Prostate gland (tissue), 2 donors: ENCODE data around the gene TTC23. TPM values are rescaled to one million over a fixed set of nuclear protein-coding genes. Genes with fewer than 3 reads are reported as not detected.

Experiments used
- DNase-seq: peaks from one replicate; pipeline ENCODE4 v3.0.0-alpha.2; 2019; ENCODE audit warnings: low spot score
- H3K27ac ChIP-seq, 2 donors: fragments of 200-600 bp; sonication (generic); 2 replicates each; pipeline ENCODE4 v1.5.1; 2017 to 2019
- H3K27me3 ChIP-seq: fragments of 200-600 bp; sonication (generic); replicated peaks from 2 replicates; pipeline ENCODE4 v1.5.1; 2019; ENCODE audit not compliant: insufficient read depth
- H3K36me3 ChIP-seq, 2 donors: fragments of 200-600 bp; sonication (generic); 1 replicate in 1 of 2; 2 replicates in 1 of 2; pipeline versions ENCODE4 v1.5.1 to v1.8.1; 2017 to 2019
- H3K4me1 ChIP-seq: fragments of 200-600 bp; sonication (generic); replicated peaks from 2 replicates; pipeline ENCODE4 v1.5.1; 2019
- H3K4me3 ChIP-seq, 2 donors: fragments of 200-600 bp; sonication (generic); 2 replicates each; pipeline ENCODE4 v1.5.1; 2017 to 2019
- H3K9me3 ChIP-seq: fragments of 200-600 bp; sonication (generic); 2 replicates; pipeline ENCODE4 v1.5.1; 2017
- POLR2A ChIP-seq: fragments of 450-650 bp; IDR thresholded peaks from one replicate; pipeline ENCODE4 v1.6.1; 2016; ENCODE audit warnings: antibody characterized with exemption, mild to moderate bottlenecking
- POLR2AphosphoS5 ChIP-seq: sonication (generic); formaldehyde crosslinking; IDR thresholded peaks from one replicate; pipeline ENCODE4 v1.6.1; 2017; ENCODE audit warnings: antibody characterized with exemption
- WGBS: methylation state at CpG from one replicate; pipeline ENCODE4 v1.1.5; 2018; 5-methylcytosine and 5-hydroxymethylcytosine counted together
- intact Hi-C: fragments of 100-400 bp; cut with DNase I; formaldehyde crosslinking; loops from one replicate; pipeline ENCODE4 v1.14.2; 2022
- total RNA-seq, 2 donors: library from RNA; depleted of rRNA; stranded (reverse); fragments of >200 nt; gene quantifications; one replicate each; pipeline ENCODE4 v1.1.0, GENCODE V29; 2016
- TF ChIP-seq, protein P1 (sequence below), 4 experiments: fragments of 200-600 bp in 2 of 4; fragments of 450-650 bp in 2 of 4; sonication (generic) in 2 of 4; IDR thresholded peaks; 1 replicate in 3 of 4; 2 replicates in 1 of 4; pipeline ENCODE4 v1.5.1; 2016 to 2019; ENCODE audit warnings: antibody characterized with exemption in 4 of 4, mild to moderate bottlenecking in 2 of 4, moderate library complexity in 2 of 4

The TTC23 gene
- total RNA-seq, 2 donors from 2014 or later = 18.1 to 39.5 TPM

DNA sequence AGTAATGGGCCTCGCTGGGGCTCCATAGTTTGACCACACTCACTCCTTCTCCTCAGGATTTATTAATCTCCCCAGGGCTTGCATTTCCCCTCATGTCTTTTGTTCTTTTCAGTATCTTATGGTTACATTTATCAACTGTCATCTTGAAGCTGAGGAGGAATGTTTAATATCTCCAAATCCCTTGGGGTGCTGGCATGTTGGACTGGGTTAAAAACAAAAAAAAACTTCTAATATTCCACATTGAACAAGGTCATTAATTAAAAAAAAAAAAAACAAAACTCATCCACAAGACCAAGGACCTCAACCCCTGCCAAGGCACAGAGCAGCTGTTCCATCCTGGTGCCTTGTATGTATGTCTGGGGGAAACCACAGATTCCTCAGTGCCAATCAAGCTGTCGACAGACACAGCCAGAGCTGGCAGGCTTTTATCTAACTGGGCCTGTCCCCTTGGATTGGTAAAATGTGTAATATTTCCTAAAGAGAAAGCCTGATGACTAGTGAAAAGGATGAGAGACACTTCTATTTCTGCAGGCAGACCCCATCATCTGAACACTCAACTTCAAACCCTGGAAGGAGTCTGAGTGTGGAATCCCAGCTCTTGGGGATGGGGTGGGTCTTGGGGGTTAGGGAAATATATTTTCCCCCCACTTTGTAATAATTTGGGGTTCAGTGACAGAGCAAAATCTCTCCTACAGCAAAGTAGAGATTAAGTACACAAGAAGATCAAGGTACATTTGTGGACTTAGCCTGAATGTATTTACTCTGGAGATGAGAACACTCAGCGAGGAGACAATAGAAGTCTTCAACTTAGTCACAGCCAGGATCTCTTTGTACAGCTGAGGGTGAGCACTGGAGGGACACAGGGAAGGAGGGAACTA is 69.1 kb downstream of the TTC23 start:
- 60% methylated on average over 3 of the region's 3 CpGs for WGBS
- H3K9me3 ChIP-seq = no peaks in the 10 kb centered on the region
- H3K27me3 ChIP-seq = no peaks in the 10 kb centered on the region
- no peaks in the 10 kb centered on the region for H3K4me1 ChIP-seq
- TF ChIP-seq POLR2A (no peak), POLR2AphosphoS5 (no peak)
- TF ChIP-seq, protein P1, sequence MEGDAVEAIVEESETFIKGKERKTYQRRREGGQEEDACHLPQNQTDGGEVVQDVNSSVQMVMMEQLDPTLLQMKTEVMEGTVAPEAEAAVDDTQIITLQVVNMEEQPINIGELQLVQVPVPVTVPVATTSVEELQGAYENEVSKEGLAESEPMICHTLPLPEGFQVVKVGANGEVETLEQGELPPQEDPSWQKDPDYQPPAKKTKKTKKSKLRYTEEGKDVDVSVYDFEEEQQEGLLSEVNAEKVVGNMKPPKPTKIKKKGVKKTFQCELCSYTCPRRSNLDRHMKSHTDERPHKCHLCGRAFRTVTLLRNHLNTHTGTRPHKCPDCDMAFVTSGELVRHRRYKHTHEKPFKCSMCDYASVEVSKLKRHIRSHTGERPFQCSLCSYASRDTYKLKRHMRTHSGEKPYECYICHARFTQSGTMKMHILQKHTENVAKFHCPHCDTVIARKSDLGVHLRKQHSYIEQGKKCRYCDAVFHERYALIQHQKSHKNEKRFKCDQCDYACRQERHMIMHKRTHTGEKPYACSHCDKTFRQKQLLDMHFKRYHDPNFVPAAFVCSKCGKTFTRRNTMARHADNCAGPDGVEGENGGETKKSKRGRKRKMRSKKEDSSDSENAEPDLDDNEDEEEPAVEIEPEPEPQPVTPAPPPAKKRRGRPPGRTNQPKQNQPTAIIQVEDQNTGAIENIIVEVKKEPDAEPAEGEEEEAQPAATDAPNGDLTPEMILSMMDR (IDR thresholded peaks at IDR 0.05) = no peak
- H3K27ac ChIP-seq = peak overlapping the region; percentile 54 to 60
- no peak overlapping the region for H3K4me3 ChIP-seq
- DNase-seq = no peak
- intact Hi-C loops = no loop called here
- H3K36me3 ChIP-seq = no peaks in the 10 kb centered on the region

DNA sequence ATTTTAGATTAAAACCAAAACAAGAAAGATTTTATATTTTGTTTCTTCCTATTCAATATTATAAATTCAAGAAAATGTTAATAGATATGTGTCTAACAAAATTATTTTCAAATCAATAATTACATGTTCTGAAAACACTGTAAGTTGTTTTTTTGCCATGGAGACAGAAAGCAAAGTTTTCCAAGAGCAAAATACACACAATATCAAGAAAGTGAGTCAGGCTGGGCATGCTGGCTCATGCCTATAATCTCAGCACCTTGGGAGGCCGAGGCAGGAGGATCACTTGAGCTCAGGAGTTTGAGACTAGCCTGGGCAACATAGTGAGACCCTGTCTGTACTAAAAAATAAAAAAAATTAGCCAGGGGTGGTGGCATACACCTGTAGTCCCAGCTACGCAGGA is 71.7 kb downstream of the TTC23 start:
- no peak for DNase-seq
- TF ChIP-seq POLR2A (no peak), POLR2AphosphoS5 (no peak)
- TF ChIP-seq, protein P1 (IDR thresholded peaks at IDR 0.05) = no peak
- Histone ChIP-seq H3K36me3 (no peaks in the 10 kb centered on the region), H3K27ac (no peak overlapping the region), H3K27me3 (no peaks in the 10 kb centered on the region), H3K4me3 (no peak overlapping the region), H3K9me3 (no peaks in the 10 kb centered on the region), H3K4me1 (no peaks in the 10 kb centered on the region)
- WGBS = 80% methylated on average over 2 of the region's 2 CpGs
- intact Hi-C loops = no loop called here

DNA sequence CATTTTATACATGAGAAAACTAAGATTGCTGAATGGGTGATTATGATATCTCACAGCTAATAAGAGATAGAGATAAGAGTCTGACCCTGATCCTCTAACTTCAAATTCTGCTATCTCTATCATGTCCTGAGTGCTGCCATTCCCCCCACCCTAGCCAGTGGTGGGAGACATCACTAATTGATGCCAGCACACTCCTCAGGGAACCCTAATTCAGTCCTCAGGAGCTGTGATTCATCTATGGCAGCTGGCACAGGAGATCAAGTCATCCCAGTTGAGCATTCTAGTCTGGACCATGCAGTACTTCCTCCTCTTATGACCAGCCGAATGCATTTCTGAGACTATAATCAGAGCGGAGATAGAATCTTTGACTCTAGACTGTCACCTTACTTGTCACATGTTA is 72.6 kb downstream of the TTC23 start:
- H3K27me3 ChIP-seq = no peaks in the 10 kb centered on the region
- intact Hi-C loops = no loop called here
- no peak overlapping the region for H3K4me3 ChIP-seq
- TF ChIP-seq POLR2AphosphoS5 = no peak
- TF ChIP-seq, protein P1 (IDR thresholded peaks at IDR 0.05) = no peak
- no peak for TF ChIP-seq POLR2A
- 55% methylated on average over 2 of the region's 2 CpGs for WGBS
- DNase-seq = no peak
- H3K9me3 ChIP-seq = no peaks in the 10 kb centered on the region
- no peaks in the 10 kb centered on the region for H3K36me3 ChIP-seq
- H3K4me1 ChIP-seq = no peaks in the 10 kb centered on the region
- peak overlapping the region in 1 of 2 donors; percentile 76 for H3K27ac ChIP-seq

DNA sequence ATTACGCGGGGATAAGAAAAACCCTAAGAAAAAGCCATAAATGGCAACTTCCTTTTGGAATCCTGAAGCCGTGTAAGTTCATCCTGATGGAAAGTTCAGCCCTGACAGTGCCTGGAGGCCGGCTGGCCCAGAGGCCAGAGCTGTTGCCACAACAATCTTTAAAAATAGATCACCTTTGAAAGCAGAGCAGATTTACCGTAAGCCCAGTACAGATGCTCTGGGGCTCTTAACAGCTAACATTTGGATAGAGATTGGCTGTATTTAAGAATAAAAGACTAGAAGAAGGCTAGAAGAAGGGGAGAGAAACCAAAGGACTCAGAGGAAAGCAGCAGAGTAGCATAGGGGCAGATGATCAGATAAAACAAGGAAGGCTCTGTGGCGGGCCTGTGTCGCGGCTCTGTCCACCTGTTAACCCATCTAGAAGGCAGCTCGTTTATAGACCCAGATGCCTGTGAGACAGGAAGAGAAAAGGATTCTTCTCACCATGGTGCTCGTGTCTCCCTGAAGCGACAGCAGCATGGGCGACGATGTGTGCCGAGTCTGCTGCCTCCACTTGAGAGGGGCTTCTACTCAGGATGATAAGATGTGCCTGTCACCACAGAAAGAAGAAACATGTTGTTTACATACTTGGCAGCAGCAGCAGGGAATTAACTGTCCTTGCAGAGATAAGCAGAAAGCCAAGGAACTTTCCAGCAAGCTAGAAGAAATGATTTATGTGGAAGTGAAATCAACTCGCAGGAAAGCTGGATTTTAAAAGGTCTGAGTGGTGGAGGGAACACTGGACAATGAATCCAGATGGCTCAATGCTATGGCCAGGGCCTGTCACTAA is 74.6 kb downstream of the TTC23 start:
- Histone ChIP-seq H3K4me3 (no peak overlapping the region), H3K36me3 (no peaks in the 10 kb centered on the region), H3K27ac (peak overlapping the region; percentile 72 to 76), H3K27me3 (no peaks in the 10 kb centered on the region), H3K4me1 (no peaks in the 10 kb centered on the region), H3K9me3 (no peaks in the 10 kb centered on the region)
- intact Hi-C loops = loop anchor here (5.0 kb wide), 2 partner anchors 52 to 67 kb away; partner anchors contain the start of gene SYNM
- WGBS = 46% methylated on average over 15 of the region's 15 CpGs
- DNase-seq = no peak
- no peak for TF ChIP-seq POLR2A
- TF ChIP-seq POLR2AphosphoS5 = peak; percentile 47
- TF ChIP-seq, protein P1 (IDR thresholded peaks at IDR 0.05) = no peak
